Measurements from ENCODE around the gene KCNJ3. TPM values are rescaled to one million over a fixed set of nuclear protein-coding genes. Genes with fewer than 3 reads are reported as not detected.

KCNJ3 gene
- total RNA-seq, 1 experiment from 2014 or later, result 0.11 TPM

DNA sequence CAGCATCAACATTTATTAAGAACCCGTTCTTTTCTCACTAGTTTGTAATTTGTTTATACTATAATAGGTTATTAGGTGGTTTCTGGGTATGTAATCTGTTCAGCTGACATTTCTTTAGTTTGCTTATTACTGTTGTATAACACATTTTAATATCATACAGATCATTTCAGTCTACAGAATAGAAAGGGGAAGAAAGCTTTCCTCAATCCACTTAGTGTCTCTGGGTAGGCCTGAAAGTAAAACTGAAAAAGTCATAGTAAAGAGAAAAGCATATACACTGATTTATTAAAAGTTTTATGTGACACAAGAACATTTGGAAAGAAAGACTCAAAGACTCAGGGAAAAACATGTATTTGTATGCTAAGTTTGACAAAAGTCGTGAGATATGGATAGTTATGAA lies 16.8 kb upstream of the KCNJ3 start:
- H4K5ac ChIP-seq (ENCODE audit: insufficient read length, low read depth, low read length), result no peak overlapping the region
- H3K4me1 Mint-ChIP-seq, result no peaks in the 10 kb centered on the region
- no peaks in the 10 kb centered on the region for H3K27me3 Mint-ChIP-seq (ENCODE audit: low read depth)
- no peak overlapping the region for H3K4ac ChIP-seq (ENCODE audit: low read depth, low read length)
- H3K79me1 ChIP-seq (ENCODE audit: insufficient read depth, low read depth, low read length, poor library complexity, severe bottlenecking), result no peaks in the 10 kb centered on the region
- no peak overlapping the region for H4K8ac ChIP-seq (replicated peaks; ENCODE audit: insufficient read length, low read depth, low read length)
- H3K23ac ChIP-seq (ENCODE audit: insufficient read length, low read depth, low read length), result no peak overlapping the region
- H2BK5ac ChIP-seq (ENCODE audit: insufficient read length, low read length), result no peak overlapping the region
- H3K9me3 ChIP-seq (ENCODE audit: control insufficient read depth, low read depth, low read length), result no peaks in the 10 kb centered on the region
- H4K20me1 ChIP-seq (ENCODE audit: control insufficient read depth, insufficient read depth, insufficient read length), result no peaks in the 10 kb centered on the region
- no peak overlapping the region for H3K27ac ChIP-seq (ENCODE audit: insufficient read length, low read depth, low read length)
- no peak overlapping the region for H2BK120ac ChIP-seq (ENCODE audit: low read depth, low read length, poor library complexity, severe bottlenecking)
- H3K56ac ChIP-seq (ENCODE audit: insufficient read length, low read depth, low read length), result no peak overlapping the region
- H3T11ph ChIP-seq (ENCODE audit: low read length), result no peak overlapping the region
- H3K4me3 Mint-ChIP-seq, result no peak overlapping the region
- H3K14ac ChIP-seq (ENCODE audit: insufficient read depth, low read length), result no peak overlapping the region
- no peak overlapping the region for H3K9ac ChIP-seq (ENCODE audit: extremely low read depth, insufficient read length, low read length)
- no peak overlapping the region for H2AK5ac ChIP-seq (ENCODE audit: insufficient read length, low read length)
- no peaks in the 10 kb centered on the region for H3K79me2 ChIP-seq (ENCODE audit: insufficient read depth, low read length)
- no peak for DNase-seq
- H2AFZ ChIP-seq (ENCODE audit: low read length), result no peak overlapping the region
- TF ChIP-seq, protein P1, sequence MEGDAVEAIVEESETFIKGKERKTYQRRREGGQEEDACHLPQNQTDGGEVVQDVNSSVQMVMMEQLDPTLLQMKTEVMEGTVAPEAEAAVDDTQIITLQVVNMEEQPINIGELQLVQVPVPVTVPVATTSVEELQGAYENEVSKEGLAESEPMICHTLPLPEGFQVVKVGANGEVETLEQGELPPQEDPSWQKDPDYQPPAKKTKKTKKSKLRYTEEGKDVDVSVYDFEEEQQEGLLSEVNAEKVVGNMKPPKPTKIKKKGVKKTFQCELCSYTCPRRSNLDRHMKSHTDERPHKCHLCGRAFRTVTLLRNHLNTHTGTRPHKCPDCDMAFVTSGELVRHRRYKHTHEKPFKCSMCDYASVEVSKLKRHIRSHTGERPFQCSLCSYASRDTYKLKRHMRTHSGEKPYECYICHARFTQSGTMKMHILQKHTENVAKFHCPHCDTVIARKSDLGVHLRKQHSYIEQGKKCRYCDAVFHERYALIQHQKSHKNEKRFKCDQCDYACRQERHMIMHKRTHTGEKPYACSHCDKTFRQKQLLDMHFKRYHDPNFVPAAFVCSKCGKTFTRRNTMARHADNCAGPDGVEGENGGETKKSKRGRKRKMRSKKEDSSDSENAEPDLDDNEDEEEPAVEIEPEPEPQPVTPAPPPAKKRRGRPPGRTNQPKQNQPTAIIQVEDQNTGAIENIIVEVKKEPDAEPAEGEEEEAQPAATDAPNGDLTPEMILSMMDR (conservative IDR thresholded peaks at IDR 0.05), result no peak
- H2BK15ac ChIP-seq (ENCODE audit: low read depth, low read length), result no peak overlapping the region
- H3K9me3 Mint-ChIP-seq, result no peaks in the 10 kb centered on the region
- WGBS (ENCODE audit: extremely low coverage, insufficient read length, low lambda C conversion rate), result 100% methylated on average over 1 of the region's 2 CpGs
- no peak overlapping the region for H2BK20ac ChIP-seq (ENCODE audit: low read depth, low read length, poor library complexity, severe bottlenecking)
- no peak overlapping the region for H4K91ac ChIP-seq (ENCODE audit: insufficient read length, low read depth, low read length)
- H3K4me1 ChIP-seq (ENCODE audit: insufficient read depth, low read length), result no peaks in the 10 kb centered on the region
- H3K4me2 ChIP-seq (ENCODE audit: insufficient read depth, insufficient read length, low read length), result no peak overlapping the region
- H3K27me3 ChIP-seq (ENCODE audit: insufficient read depth, low read length), result no peaks in the 10 kb centered on the region
- H3K27ac Mint-ChIP-seq, result no peak overlapping the region; a peak in 1 of 7 replicates
- no peaks in the 10 kb centered on the region for H3K36me3 Mint-ChIP-seq (ENCODE audit: insufficient read depth in 1 of 3, low read depth in 3 of 3)
- no peak overlapping the region for H3K18ac ChIP-seq (ENCODE audit: insufficient read length, low read depth, low read length)
- H3K23me2 ChIP-seq (ENCODE audit: insufficient read length, low read depth, low read length, poor library complexity, severe bottlenecking), result no peaks in the 10 kb centered on the region
- no peak overlapping the region for H2BK12ac ChIP-seq (ENCODE audit: insufficient read length, low read depth, low read length)
